ENCODE results near the gene ACBD5. TPM values are rescaled to one million over a fixed set of nuclear protein-coding genes. Genes with fewer than 3 reads are reported as not detected.

ACBD5 gene
- polyA plus RNA-seq, 1 of the 3 experiments (the other 2 are of a cell fraction), result 12.5 TPM

DNA sequence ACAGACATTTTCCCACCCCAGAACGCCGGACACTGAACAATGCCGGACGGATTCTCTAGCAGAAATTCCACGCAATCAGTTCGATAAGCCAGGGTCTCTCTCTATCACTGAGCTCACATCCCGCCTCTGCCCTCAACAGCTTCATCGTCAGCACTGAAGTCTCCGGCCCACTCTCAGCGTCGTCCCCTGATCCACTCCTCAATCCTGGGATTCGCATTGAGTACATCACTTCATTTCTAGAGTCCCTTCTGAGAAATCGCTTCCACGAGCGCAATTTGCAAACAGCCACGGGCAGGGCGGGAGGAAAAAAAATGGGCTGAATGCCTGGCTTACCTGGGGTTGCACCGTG, 86.8 kb downstream of the ACBD5 start:
- no peaks in the 10 kb centered on the region for H3K9me3 ChIP-seq
- H3K27ac ChIP-seq (ENCODE audit: low read depth in 2 of 2, low read length in 1 of 2), result peak overlapping the region; percentile 90 to 98
- peak overlapping the region; percentile 93 for H3K9ac ChIP-seq
- H3K79me2 ChIP-seq (ENCODE audit: insufficient read depth), result peaks cover 92% of the 10 kb centered on the region
- peak overlapping the region; percentile 49; the same call in 1 of the 2 replicates for H2AFZ ChIP-seq (ENCODE audit: low read depth)
- peak; percentile 47 for DNase-seq
- no peaks in the 10 kb centered on the region for H3K27me3 ChIP-seq (ENCODE audit: insufficient read depth)
- peaks cover 40% of the 10 kb centered on the region for H4K20me1 ChIP-seq (ENCODE audit: insufficient read depth)
- peak overlapping the region; percentile 95 for H3K4me2 ChIP-seq
- H3K9me2 ChIP-seq, result no peaks in the 10 kb centered on the region
- ChIA-PET CTCF (interaction anchor here (0.6 to 1.6 kb wide), 9 partner anchors 10 to 449 kb away, joined by 3 to 7 read pairs (median 4); partner anchors contain the start of gene ACBD5), POLR2A (interaction anchor here (0.6 to 1.6 kb wide), 9 partner anchors 53 to 1499 kb away, joined by 3 to 7 read pairs (median 3); partner anchors contain the start of genes ABI1 and ANKRD26)
- peak overlapping the region; percentile 81 to 82 for H3K4me3 ChIP-seq (ENCODE audit: low read depth in 2 of 2, low read length in 1 of 2)
- H3K4me1 ChIP-seq (ENCODE audit: control insufficient read depth in 1 of 2, insufficient read depth in 2 of 2, low read depth in 1 of 2, low read length in 1 of 2), result peaks cover 2 to 19% of the 10 kb centered on the region in 2 experiments; a peak in 3 of 4 replicates
- H3F3A ChIP-seq (replicated peaks; ENCODE audit: insufficient read depth), result peaks cover 16% of the 10 kb centered on the region
- no peak for TF ChIP-seq GATA2 (CRISPR knock-in tag; IDR thresholded peaks at IDR 0.05)
- TF ChIP-seq, protein P1, sequence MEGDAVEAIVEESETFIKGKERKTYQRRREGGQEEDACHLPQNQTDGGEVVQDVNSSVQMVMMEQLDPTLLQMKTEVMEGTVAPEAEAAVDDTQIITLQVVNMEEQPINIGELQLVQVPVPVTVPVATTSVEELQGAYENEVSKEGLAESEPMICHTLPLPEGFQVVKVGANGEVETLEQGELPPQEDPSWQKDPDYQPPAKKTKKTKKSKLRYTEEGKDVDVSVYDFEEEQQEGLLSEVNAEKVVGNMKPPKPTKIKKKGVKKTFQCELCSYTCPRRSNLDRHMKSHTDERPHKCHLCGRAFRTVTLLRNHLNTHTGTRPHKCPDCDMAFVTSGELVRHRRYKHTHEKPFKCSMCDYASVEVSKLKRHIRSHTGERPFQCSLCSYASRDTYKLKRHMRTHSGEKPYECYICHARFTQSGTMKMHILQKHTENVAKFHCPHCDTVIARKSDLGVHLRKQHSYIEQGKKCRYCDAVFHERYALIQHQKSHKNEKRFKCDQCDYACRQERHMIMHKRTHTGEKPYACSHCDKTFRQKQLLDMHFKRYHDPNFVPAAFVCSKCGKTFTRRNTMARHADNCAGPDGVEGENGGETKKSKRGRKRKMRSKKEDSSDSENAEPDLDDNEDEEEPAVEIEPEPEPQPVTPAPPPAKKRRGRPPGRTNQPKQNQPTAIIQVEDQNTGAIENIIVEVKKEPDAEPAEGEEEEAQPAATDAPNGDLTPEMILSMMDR (IDR thresholded peaks at IDR 0.05), result no peak
- no peak for TF ChIP-seq FOSL2 (IDR thresholded peaks at IDR 0.05; ENCODE audit: borderline replicate concordance, low read depth)
- TF ChIP-seq MAX (IDR thresholded peaks at IDR 0.05; ENCODE audit: low read depth), result no peak
- TF ChIP-seq RXRA (IDR thresholded peaks at IDR 0.05; ENCODE audit: borderline replicate concordance, low read depth), result no peak
- no peak for TF ChIP-seq TAF1 (IDR thresholded peaks at IDR 0.05; ENCODE audit: borderline replicate concordance, low read depth, low read length)
- TF ChIP-seq IRF3 (IDR thresholded peaks at IDR 0.05; ENCODE audit: low read depth, low read length), result no peak
- TF ChIP-seq GABPA (IDR thresholded peaks at IDR 0.05; ENCODE audit: low read depth), result no peak
- TF ChIP-seq FOXM1 (IDR thresholded peaks at IDR 0.05; ENCODE audit: low read depth), result no peak
- TF ChIP-seq MXI1 (IDR thresholded peaks at IDR 0.05; ENCODE audit: low read depth, low read length), result no peak
- no peak for TF ChIP-seq NRF1 (IDR thresholded peaks at IDR 0.05; ENCODE audit: low read depth, low read length)
- 1% methylated on average over 15 of the region's 18 CpGs for WGBS (ENCODE audit: low lambda C conversion rate)
- H3K36me3 ChIP-seq (replicated peaks in 1 of 2; ENCODE audit: control insufficient read depth in 1 of 2, insufficient read depth in 2 of 2, low read length in 1 of 2), result peaks cover 8 to 9% of the 10 kb centered on the region in 2 experiments

- no peak for DNase-seq
- Histone ChIP-seq H3K4me3 (ENCODE audit: low read depth in 2 of 2, low read length in 1 of 2) (peak overlapping the region; percentile 81 to 82), H3K27me3 (ENCODE audit: insufficient read depth) (no peaks in the 10 kb centered on the region), H3K36me3 (replicated peaks in 1 of 2; ENCODE audit: control insufficient read depth in 1 of 2, insufficient read depth in 2 of 2, low read length in 1 of 2) (peaks cover 8 to 10% of the 10 kb centered on the region in 2 experiments), H3K27ac (ENCODE audit: low read depth in 2 of 2, low read length in 1 of 2) (peak overlapping the region; percentile 90 to 98), H3K79me2 (ENCODE audit: insufficient read depth) (peaks cover 92% of the 10 kb centered on the region), H3K9ac (peak overlapping the region; percentile 93), H3K9me2 (no peaks in the 10 kb centered on the region), H3K4me1 (ENCODE audit: control insufficient read depth in 1 of 2, insufficient read depth in 2 of 2, low read depth in 1 of 2, low read length in 1 of 2) (peaks cover 2 to 15% of the 10 kb centered on the region in 2 experiments; a peak in 3 of 4 replicates), H2AFZ (ENCODE audit: low read depth) (no peak overlapping the region), H4K20me1 (ENCODE audit: insufficient read depth) (peaks cover 44% of the 10 kb centered on the region), H3F3A (replicated peaks; ENCODE audit: insufficient read depth) (peaks cover 20% of the 10 kb centered on the region), H3K4me2 (peak overlapping the region; percentile 95), H3K9me3 (no peaks in the 10 kb centered on the region)
- ChIA-PET POLR2A (interaction anchor here (0.7 to 1.6 kb wide), 2 partner anchors 53 to 76 kb away, joined by 3 to 7 read pairs; partner anchors contain the start of gene ANKRD26), CTCF (interaction anchor here (1.3 to 1.6 kb wide), 3 partner anchors 9 to 89 kb away, joined by 4 to 7 read pairs (median 5); no protein-coding TSS in a partner anchor)
- 1% methylated on average over 6 of the region's 6 CpGs for WGBS (ENCODE audit: low lambda C conversion rate)
- TF ChIP-seq EZH2phosphoT487 (IDR thresholded peaks at IDR 0.05; ENCODE audit: borderline replicate concordance, low read depth), result no peak
- no peak for TF ChIP-seq YY1 (IDR thresholded peaks at IDR 0.05; ENCODE audit: low read depth)
- TF ChIP-seq TCF12 (IDR thresholded peaks at IDR 0.05), result no peak
These were observed 87.3 kb downstream of the ACBD5 start for GRCh38 chr10:27153329-27153728.
